ENCODE measurements around the gene CNFN.

CNFN gene

GRCh38 chr19:42389899-42390298 is at the start of gene CNFN:
Gene CNFN (minus strand): TSS chr19:42390297. CDS start chr19:42389037, 1,260 bp downstream.
- DNase-seq (ENCODE audit: low spot score) = no peak

- no peak for DNase-seq (ENCODE audit: low spot score)
These were observed 45.9 kb upstream of the CNFN start for GRCh38 chr19:42436006-42436405.

GRCh38 chr19:42435316-42435715 is 45.2 kb upstream of the CNFN start:
- no peak for DNase-seq (ENCODE audit: low spot score)

- DNase-seq (ENCODE audit: low spot score) = peak; percentile 80
These were observed 43.6 kb upstream of the CNFN start for GRCh38 chr19:42433503-42434260.

- no peak for DNase-seq (ENCODE audit: low spot score)
These were observed 41.4 kb upstream of the CNFN start for GRCh38 chr19:42431486-42431885.

- no peak for DNase-seq (ENCODE audit: low spot score)
These were observed 38.6 kb upstream of the CNFN start for GRCh38 chr19:42428676-42429075.

- no peak for DNase-seq (ENCODE audit: low spot score)
These were observed 37.2 kb upstream of the CNFN start, which contains the start of gene LIPE for GRCh38 chr19:42427313-42427712. Gene LIPE (minus strand): TSS chr19:42427388. CDS start chr19:42427149, 239 bp downstream.

- DNase-seq (ENCODE audit: low spot score) = no peak
These were observed 36.5 kb upstream of the CNFN start for GRCh38 chr19:42426643-42427042.

- DNase-seq (ENCODE audit: low spot score) = no peak
These were observed 34.6 kb upstream of the CNFN start for GRCh38 chr19:42424712-42425131.

- no peak for DNase-seq (ENCODE audit: low spot score)
These were observed 34.2 kb upstream of the CNFN start for GRCh38 chr19:42424345-42424707.

GRCh38 chr19:42423462-42424344 is 33.6 kb upstream of the CNFN start:
- peak; percentile 86 for DNase-seq (ENCODE audit: low spot score)

GRCh38 chr19:42422901-42423461 is 32.9 kb upstream of the CNFN start:
- no peak for DNase-seq (ENCODE audit: low spot score)

GRCh38 chr19:42422092-42422900 is 32.2 kb upstream of the CNFN start:
- DNase-seq (ENCODE audit: low spot score) = no peak

- peak; percentile 70 for DNase-seq (ENCODE audit: low spot score)
These were observed 31.5 kb upstream of the CNFN start for GRCh38 chr19:42421591-42422031.

GRCh38 chr19:42421101-42421500 is 31.0 kb upstream of the CNFN start:
- DNase-seq (ENCODE audit: low spot score) = no peak

GRCh38 chr19:42420055-42420544 is 30.0 kb upstream of the CNFN start:
- peak; percentile 60 for DNase-seq (ENCODE audit: low spot score)

GRCh38 chr19:42419309-42419708 is 29.2 kb upstream of the CNFN start:
- no peak for DNase-seq (ENCODE audit: low spot score)

- no peak for DNase-seq (ENCODE audit: low spot score)
These were observed 22.6 kb upstream of the CNFN start for GRCh38 chr19:42412661-42413076.

GRCh38 chr19:42412227-42412626 is 22.1 kb upstream of the CNFN start:
- DNase-seq (ENCODE audit: low spot score) = no peak

- DNase-seq (ENCODE audit: low spot score) = no peak
These were observed 21.6 kb upstream of the CNFN start for GRCh38 chr19:42411581-42412178.

GRCh38 chr19:42410371-42410770 is 20.3 kb upstream of the CNFN start:
- no peak for DNase-seq (ENCODE audit: low spot score)
